Measurements from ENCODE around the gene TMEM175.
"Not testable (repeated sequence)": the region's sequence is repeated elsewhere in the genome, so short reads cannot be mapped to it uniquely, and the experiment has no call there.

The TMEM175 gene

DNA sequence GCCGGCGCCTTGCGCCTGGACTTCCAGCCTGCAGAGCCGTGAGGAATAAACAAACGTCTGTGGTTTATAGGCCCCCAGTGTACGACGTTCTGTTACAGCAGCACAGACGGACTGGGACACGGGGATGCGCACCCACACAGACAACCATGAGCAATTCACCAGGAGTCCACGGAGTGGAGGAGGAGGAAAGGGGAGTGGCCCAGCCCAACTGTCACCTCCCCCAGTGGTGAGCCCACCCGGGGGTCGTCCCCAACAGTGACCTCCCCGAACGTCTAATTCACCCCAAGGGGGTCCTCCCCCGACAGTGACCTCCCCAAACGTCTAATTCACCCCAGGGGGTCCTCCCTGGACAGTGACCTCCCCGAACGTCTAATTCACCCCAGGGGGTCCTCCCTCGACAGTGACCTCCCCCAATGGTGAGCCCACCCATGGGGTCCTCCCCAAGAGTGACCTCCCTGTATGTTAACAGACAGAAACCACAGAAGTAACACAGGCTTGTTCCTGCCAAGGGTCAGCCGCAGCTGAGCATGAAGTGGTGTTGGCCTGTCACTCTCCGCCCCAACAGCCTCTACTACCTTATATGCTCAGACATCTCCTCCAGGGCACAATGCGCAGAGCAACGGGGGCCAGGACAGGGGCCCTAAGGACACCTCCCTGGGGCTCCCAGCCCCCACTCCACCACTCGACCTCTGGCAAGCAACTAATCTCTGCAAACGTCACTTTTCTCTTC is 6.3 kb upstream of the TMEM175 start:
- Histone ChIP-seq H3K27me3 (ENCODE audit: control insufficient read depth in 5 of 5, insufficient read depth in 4 of 5, low read length in 5 of 5) (no peaks in the 10 kb centered on the region), H3K9ac (ENCODE audit: low read length in 5 of 5) (no peak overlapping the region), H3K27ac (ENCODE audit: low read depth, low read length) (no peak overlapping the region), H3K9me3 (ENCODE audit: control insufficient read depth in 5 of 5, low read length in 5 of 5) (no peaks in the 10 kb centered on the region), H3K36me3 (ENCODE audit: control insufficient read depth in 5 of 5, insufficient read depth in 5 of 5, low read length in 5 of 5) (peaks cover 0 to 4% (median 2%) of the 10 kb centered on the region in 5 donors), H3K4me3 (ENCODE audit: low read depth in 1 of 5, low read length in 5 of 5) (no peak overlapping the region), H3K4me1 (ENCODE audit: control insufficient read depth in 5 of 5, insufficient read depth in 5 of 5, low read length in 5 of 5) (peaks cover 0 to 36% (median 29%) of the 10 kb centered on the region in 5 donors)

DNA sequence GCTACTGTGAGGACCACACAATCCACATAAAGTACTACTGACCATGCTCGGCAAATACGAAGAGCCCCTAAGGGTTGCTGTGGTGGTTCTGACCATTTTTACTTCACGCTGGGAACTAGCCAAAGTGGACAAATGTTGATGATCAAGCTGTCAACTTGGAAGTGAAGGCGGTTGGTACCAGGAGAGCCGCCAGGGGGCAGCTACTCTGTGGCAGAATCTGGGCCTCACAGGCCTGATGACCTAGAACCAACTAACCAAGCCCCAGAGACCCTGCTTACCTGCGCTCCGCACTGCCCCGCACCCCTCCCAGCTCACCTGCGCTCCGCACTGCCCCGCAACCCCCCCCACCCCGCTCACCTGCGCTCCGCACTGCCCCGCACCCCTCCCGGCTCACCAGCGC is 5.7 kb upstream of the TMEM175 start:
- peaks cover 0 to 42% (median 35%) of the 10 kb centered on the region in 5 donors for H3K4me1 ChIP-seq (ENCODE audit: control insufficient read depth in 5 of 5, insufficient read depth in 5 of 5, low read length in 5 of 5)
- H3K9ac ChIP-seq (ENCODE audit: low read length in 5 of 5), result no peak overlapping the region
- H3K27me3 ChIP-seq (ENCODE audit: control insufficient read depth in 5 of 5, insufficient read depth in 4 of 5, low read length in 5 of 5), result no peaks in the 10 kb centered on the region
- H3K4me3 ChIP-seq (ENCODE audit: low read depth in 1 of 5, low read length in 5 of 5), result no peak overlapping the region
- H3K36me3 ChIP-seq (ENCODE audit: control insufficient read depth in 5 of 5, insufficient read depth in 5 of 5, low read length in 5 of 5), result peaks cover 0 to 4% (median 2%) of the 10 kb centered on the region in 5 donors
- H3K9me3 ChIP-seq (ENCODE audit: control insufficient read depth in 5 of 5, low read length in 5 of 5), result no peaks in the 10 kb centered on the region
- no peak overlapping the region for H3K27ac ChIP-seq (ENCODE audit: low read depth, low read length)

DNA sequence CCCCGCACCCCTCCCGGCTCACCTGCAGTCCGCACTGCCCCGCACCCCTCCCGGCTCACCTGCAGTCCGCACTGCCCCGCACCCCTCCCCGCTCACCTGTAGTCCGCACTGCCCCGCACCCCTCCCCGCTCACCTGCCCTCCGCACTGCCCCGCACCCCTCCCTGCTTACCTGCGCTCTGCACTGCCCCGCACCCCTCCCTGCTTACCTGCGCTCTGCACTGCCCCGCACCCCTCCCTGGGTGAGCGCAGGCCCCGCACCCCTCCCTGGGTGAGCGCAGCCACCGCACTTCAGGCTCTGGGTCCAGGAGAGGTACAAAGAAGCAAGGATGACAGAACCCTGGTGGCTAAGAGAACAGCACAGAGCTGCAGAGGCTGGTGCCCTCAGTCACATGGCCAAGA is 4.7 kb upstream of the TMEM175 start:
- not testable (repeated sequence) for H3K4me3 ChIP-seq (ENCODE audit: low read depth in 1 of 5, low read length in 5 of 5); H3K27ac ChIP-seq (ENCODE audit: low read depth, low read length); H3K9me3 ChIP-seq (ENCODE audit: control insufficient read depth in 5 of 5, low read length in 5 of 5); H3K27me3 ChIP-seq (ENCODE audit: control insufficient read depth in 5 of 5, insufficient read depth in 4 of 5, low read length in 5 of 5); H3K9ac ChIP-seq (ENCODE audit: low read length in 5 of 5); H3K36me3 ChIP-seq (ENCODE audit: control insufficient read depth in 5 of 5, insufficient read depth in 5 of 5, low read length in 5 of 5)
- peaks cover 0 to 48% (median 39%) of the 10 kb centered on the region in 5 donors for H3K4me1 ChIP-seq (ENCODE audit: control insufficient read depth in 5 of 5, insufficient read depth in 5 of 5, low read length in 5 of 5)

DNA sequence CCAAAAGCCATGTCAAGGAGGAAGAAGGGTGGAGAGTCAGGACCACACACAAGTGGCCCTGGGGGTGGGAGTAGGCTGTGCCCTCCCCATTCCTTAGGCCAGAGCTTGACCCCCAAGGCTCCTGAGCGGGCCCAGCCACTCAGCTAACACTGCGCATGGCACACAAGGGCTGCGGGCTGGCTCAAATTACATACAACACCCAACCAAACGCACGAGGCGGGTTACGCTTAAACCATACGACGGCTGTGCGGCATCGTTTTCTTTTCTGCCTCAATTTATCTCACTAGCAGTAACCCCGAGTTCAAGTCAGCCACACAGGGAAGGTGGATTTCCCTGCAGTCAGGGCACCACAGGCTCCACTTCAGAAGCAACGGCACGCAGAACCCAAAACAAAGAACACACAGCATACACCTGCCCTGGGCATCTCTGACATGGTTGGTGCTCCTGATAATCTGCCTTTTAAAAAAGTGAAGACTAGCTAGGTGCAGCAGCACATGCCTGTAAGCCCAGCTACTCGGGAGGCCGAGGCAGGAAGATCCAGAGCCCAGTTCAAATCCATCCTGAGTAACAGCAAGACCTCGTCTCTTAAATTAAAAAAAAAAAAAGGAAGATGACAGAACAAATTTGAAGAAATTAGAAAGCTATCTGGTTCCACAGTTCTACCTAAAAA is 3.0 kb upstream of the TMEM175 start:
- Histone ChIP-seq H3K9ac (ENCODE audit: low read length in 5 of 5) (no peak overlapping the region), H3K27me3 (ENCODE audit: control insufficient read depth in 5 of 5, insufficient read depth in 4 of 5, low read length in 5 of 5) (no peaks in the 10 kb centered on the region), H3K4me3 (ENCODE audit: low read depth in 1 of 5, low read length in 5 of 5) (no peak overlapping the region), H3K9me3 (ENCODE audit: control insufficient read depth in 5 of 5, low read length in 5 of 5) (no peaks in the 10 kb centered on the region), H3K36me3 (ENCODE audit: control insufficient read depth in 5 of 5, insufficient read depth in 5 of 5, low read length in 5 of 5) (peaks cover 0 to 3% (median 2%) of the 10 kb centered on the region in 5 donors), H3K27ac (ENCODE audit: low read depth, low read length) (no peak overlapping the region), H3K4me1 (ENCODE audit: control insufficient read depth in 5 of 5, insufficient read depth in 5 of 5, low read length in 5 of 5) (peaks cover 3 to 59% (median 45%) of the 10 kb centered on the region in 5 donors)

DNA sequence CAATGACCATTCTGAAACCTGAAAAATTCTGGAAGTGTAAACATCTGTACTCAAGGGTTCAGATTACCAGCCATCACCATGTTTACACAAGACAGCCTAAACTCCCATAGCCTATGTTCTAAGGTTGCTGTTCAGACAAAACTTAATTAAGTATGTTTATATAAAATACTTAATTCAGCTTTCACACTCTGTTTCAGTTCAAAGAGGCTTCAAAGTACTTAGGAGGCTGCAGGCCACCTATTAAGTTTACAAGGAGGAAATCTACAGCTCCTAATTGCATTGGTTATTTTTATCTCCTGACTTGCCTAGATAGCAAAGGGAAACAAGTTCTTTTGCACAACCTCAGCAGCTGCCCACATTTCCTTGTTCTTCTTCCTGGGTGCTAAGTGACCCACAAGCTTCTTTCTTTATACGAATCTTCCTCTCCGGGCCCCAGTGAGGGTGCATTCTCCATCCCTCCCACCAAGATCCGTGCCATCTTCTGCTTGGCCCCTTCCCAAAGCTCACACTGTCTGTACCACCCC is 2.2 kb upstream of the TMEM175 start:
- Histone ChIP-seq H3K36me3 (ENCODE audit: control insufficient read depth in 5 of 5, insufficient read depth in 5 of 5, low read length in 5 of 5) (peaks cover 0 to 3% (median 2%) of the 10 kb centered on the region in 5 donors), H3K4me1 (ENCODE audit: control insufficient read depth in 5 of 5, insufficient read depth in 5 of 5, low read length in 5 of 5) (peaks cover 3 to 51% (median 38%) of the 10 kb centered on the region in 5 donors), H3K9ac (ENCODE audit: low read length in 5 of 5) (peak overlapping the region in 3 of 5 donors; percentile 36 to 99 (median 96)), H3K27ac (ENCODE audit: low read depth, low read length) (no peak overlapping the region), H3K4me3 (ENCODE audit: low read depth in 1 of 5, low read length in 5 of 5) (no peak overlapping the region), H3K27me3 (ENCODE audit: control insufficient read depth in 5 of 5, insufficient read depth in 4 of 5, low read length in 5 of 5) (no peaks in the 10 kb centered on the region), H3K9me3 (ENCODE audit: control insufficient read depth in 5 of 5, low read length in 5 of 5) (no peaks in the 10 kb centered on the region)

DNA sequence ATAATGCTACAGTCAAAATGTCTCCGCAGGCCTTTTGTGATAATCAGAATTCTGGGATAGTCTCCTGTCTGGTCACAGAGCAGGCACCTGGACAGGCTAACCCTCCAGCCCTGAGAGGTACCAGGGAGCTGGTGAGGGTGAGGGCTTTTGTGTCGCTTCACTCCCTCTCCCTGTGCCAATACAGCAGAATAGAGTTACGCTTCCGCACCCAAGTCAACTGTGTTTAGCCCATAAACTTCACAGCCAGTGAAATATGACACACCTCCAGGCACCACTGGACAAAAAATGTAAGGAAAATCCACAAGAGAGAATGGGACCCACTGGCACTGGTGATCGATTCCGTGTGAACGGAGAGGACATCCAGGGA is 1.4 kb upstream of the TMEM175 start:
- H3K4me3 ChIP-seq (ENCODE audit: low read depth in 1 of 5, low read length in 5 of 5), result peak overlapping the region; percentile 79 to 99 (median 90)
- peak overlapping the region in 4 of 5 donors; percentile 36 to 99 (median 96) for H3K9ac ChIP-seq (ENCODE audit: low read length in 5 of 5)
- H3K4me1 ChIP-seq (ENCODE audit: control insufficient read depth in 5 of 5, insufficient read depth in 5 of 5, low read length in 5 of 5), result peaks cover 3 to 47% (median 34%) of the 10 kb centered on the region in 5 donors
- H3K36me3 ChIP-seq (ENCODE audit: control insufficient read depth in 5 of 5, insufficient read depth in 5 of 5, low read length in 5 of 5), result peaks cover 0 to 6% (median 2%) of the 10 kb centered on the region in 5 donors
- peak overlapping the region; percentile 90 for H3K27ac ChIP-seq (ENCODE audit: low read depth, low read length)
- no peaks in the 10 kb centered on the region for H3K27me3 ChIP-seq (ENCODE audit: control insufficient read depth in 5 of 5, insufficient read depth in 4 of 5, low read length in 5 of 5)
- no peaks in the 10 kb centered on the region for H3K9me3 ChIP-seq (ENCODE audit: control insufficient read depth in 5 of 5, low read length in 5 of 5)

DNA sequence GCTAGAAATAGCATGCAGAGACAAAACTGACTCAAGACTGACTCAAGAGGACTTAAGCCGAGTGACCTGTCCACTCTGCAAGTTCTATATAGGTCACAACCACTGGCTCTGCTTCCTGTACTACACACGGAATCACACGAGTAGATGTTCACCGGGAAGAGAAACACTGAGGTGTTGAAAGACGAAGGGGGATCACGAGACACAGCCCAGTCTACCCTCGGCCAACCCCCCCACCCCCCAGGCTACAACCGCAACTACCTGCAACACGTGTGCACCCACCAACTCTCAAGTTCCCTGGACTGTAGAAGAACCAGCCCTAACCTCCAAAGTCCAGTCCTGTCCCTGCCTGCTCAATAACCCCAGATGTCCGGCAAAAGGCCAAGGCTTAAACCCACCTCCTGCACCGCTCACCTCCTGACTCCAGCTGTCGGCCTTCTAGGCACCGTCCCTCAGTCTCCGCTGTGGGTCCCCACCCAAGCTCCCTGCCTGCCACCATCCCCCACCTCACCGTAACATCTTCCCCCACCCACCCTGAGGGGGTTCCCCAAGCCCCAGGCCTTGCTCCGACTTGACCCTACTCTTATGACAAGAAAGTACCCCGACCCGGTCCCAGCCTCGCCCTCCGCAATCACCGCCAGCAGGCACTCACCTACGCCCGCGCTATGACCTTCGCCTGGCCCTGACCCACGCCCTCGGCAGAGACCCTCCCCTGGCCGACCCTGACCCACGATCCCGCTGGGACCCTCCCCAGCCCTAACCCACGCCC is 883 bp upstream of the TMEM175 start:
- H3K27me3 ChIP-seq (ENCODE audit: control insufficient read depth in 5 of 5, insufficient read depth in 4 of 5, low read length in 5 of 5), result no peaks in the 10 kb centered on the region
- peaks cover 3 to 43% (median 34%) of the 10 kb centered on the region in 5 donors for H3K4me1 ChIP-seq (ENCODE audit: control insufficient read depth in 5 of 5, insufficient read depth in 5 of 5, low read length in 5 of 5)
- peak overlapping the region; percentile 79 to 99 (median 90) for H3K4me3 ChIP-seq (ENCODE audit: low read depth in 1 of 5, low read length in 5 of 5)
- H3K9ac ChIP-seq (ENCODE audit: low read length in 5 of 5), result peak overlapping the region; percentile 48 to 99 (median 96)
- no peaks in the 10 kb centered on the region for H3K9me3 ChIP-seq (ENCODE audit: control insufficient read depth in 5 of 5, low read length in 5 of 5)
- H3K36me3 ChIP-seq (ENCODE audit: control insufficient read depth in 5 of 5, insufficient read depth in 5 of 5, low read length in 5 of 5), result peaks cover 0 to 6% (median under 1%) of the 10 kb centered on the region in 5 donors
- H3K27ac ChIP-seq (ENCODE audit: low read depth, low read length), result peak overlapping the region; percentile 90

DNA sequence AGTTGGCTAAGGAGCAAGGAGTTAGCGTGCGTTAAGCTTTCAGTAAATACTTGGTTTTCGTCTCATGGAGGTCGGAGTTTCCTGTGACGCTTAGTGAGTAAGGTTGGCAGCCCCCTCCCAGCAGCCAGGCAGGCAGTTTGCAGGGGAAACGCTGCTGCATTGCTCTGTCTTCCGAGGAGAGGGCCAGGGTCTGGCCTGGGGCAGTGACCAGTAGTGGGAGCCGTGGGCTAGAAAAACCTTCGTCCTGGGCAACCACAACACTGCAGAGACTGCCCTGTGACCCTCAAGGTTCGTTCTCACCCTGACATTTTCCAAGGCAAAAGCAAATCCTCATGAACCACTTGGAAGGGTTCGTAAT is 432 bp downstream of the TMEM175 start:
- peak overlapping the region; percentile 90 for H3K27ac ChIP-seq (ENCODE audit: low read depth, low read length)
- no peaks in the 10 kb centered on the region for H3K27me3 ChIP-seq (ENCODE audit: control insufficient read depth in 5 of 5, insufficient read depth in 4 of 5, low read length in 5 of 5)
- no peaks in the 10 kb centered on the region for H3K9me3 ChIP-seq (ENCODE audit: control insufficient read depth in 5 of 5, low read length in 5 of 5)
- H3K4me3 ChIP-seq (ENCODE audit: low read depth in 1 of 5, low read length in 5 of 5), result peak overlapping the region; percentile 87 to 99 (median 97)
- H3K36me3 ChIP-seq (ENCODE audit: control insufficient read depth in 5 of 5, insufficient read depth in 5 of 5, low read length in 5 of 5), result peaks cover 0 to 6% (median 0%) of the 10 kb centered on the region in 5 donors
- H3K9ac ChIP-seq (ENCODE audit: low read length in 5 of 5), result peak overlapping the region; percentile 85 to 99 (median 96)
- peaks cover 3 to 41% (median 34%) of the 10 kb centered on the region in 5 donors for H3K4me1 ChIP-seq (ENCODE audit: control insufficient read depth in 5 of 5, insufficient read depth in 5 of 5, low read length in 5 of 5)

DNA sequence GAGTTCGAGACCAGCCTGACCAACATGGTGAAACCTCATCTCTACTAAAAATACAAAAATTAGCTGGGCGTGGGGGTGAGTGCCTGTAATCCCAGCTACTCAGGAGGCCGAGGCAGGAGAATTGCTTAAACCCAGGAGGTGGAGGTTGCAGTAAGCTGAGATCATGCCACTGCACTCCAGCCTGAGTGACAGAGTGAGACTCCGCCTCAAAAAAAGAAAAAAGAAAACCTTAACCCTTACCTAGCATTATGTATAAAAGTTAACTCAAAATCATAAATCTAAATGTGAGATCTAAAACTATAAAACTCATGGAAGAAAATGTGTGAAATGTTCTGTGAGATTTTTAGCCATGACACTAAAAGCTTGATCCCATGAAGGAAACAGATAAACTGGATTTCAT is 7.2 kb downstream of the TMEM175 start:
- not testable (repeated sequence) for H3K4me3 ChIP-seq (ENCODE audit: low read depth in 1 of 5, low read length in 5 of 5); H3K9ac ChIP-seq (ENCODE audit: low read length in 5 of 5)

More for the DNA sequence above, 7.2 kb downstream of the TMEM175 start:
- H3K27me3 ChIP-seq (ENCODE audit: control insufficient read depth in 5 of 5, insufficient read depth in 4 of 5, low read length in 5 of 5); H3K36me3 ChIP-seq (ENCODE audit: control insufficient read depth in 5 of 5, insufficient read depth in 5 of 5, low read length in 5 of 5); H3K27ac ChIP-seq (ENCODE audit: low read depth, low read length); H3K4me1 ChIP-seq (ENCODE audit: control insufficient read depth in 5 of 5, insufficient read depth in 5 of 5, low read length in 5 of 5); H3K9me3 ChIP-seq (ENCODE audit: control insufficient read depth in 5 of 5, low read length in 5 of 5): not testable (repeated sequence)

Data from subcutaneous abdominal adipose tissue (tissue), 5 donors.